DND-41 (cell line): Measurements from ENCODE around the gene OR7C1.

ENCODE experiments used
- ATAC-seq: fragments of 200-7000 bp; cut with Tn5 transposase; 3 replicates; pipeline ENCODE4 v1.9.1; 2021; ENCODE audit warnings: low read depth; ENCODE audit not compliant: insufficient read depth
- DNase-seq: peaks from one replicate; pipeline ENCODE4 v3.0.0-alpha.2; 2020
- H2AFZ ChIP-seq: 2 replicates; pipeline ENCODE4 v1.6.0; 2012; ENCODE audit warnings: low read depth, low read length
- H3K27ac ChIP-seq: 2 replicates; pipeline ENCODE4 v1.5.1; 2012; ENCODE audit warnings: low read length, inconsistent platforms
- H3K27me3 ChIP-seq: fragments of 200-600 bp; sonication (generic); 2 replicates; pipeline ENCODE4 v1.6.0; 2012; ENCODE audit warnings: low read length, mild to moderate bottlenecking, inconsistent platforms; ENCODE audit not compliant: insufficient read depth, poor library complexity
- H3K36me3 ChIP-seq: 2 replicates; pipeline ENCODE4 v1.5.1; 2012; ENCODE audit warnings: low read length, inconsistent platforms; ENCODE audit not compliant: insufficient read depth
- H3K4me1 ChIP-seq: 2 replicates; pipeline ENCODE4 v1.5.1; 2012; ENCODE audit warnings: mild to moderate bottlenecking, low read length; ENCODE audit not compliant: insufficient read depth
- H3K4me2 ChIP-seq: 2 replicates; pipeline ENCODE4 v1.6.0; 2012; ENCODE audit warnings: mild to moderate bottlenecking, moderate library complexity, low read length, inconsistent platforms; ENCODE audit not compliant: insufficient read depth
- H3K4me3 ChIP-seq, 2 experiments: fragments of 200-600 bp in 1 of 2; shearing (Covaris generic) in 1 of 2; 2 replicates each; pipeline ENCODE4 v1.5.1; 2012 to 2016; ENCODE audit warnings: inconsistent platforms in 2 of 2, low read length in 2 of 2, mild to moderate bottlenecking in 2 of 2, low read depth in 1 of 2, moderate library complexity in 1 of 2
- H3K79me2 ChIP-seq: 2 replicates; pipeline ENCODE4 v1.6.0; 2012; ENCODE audit warnings: low read length, inconsistent platforms; ENCODE audit not compliant: insufficient read depth
- H3K9ac ChIP-seq: 2 replicates; pipeline ENCODE4 v1.6.0; 2012; ENCODE audit warnings: low read depth, mild to moderate bottlenecking, inconsistent platforms, low read length, moderate library complexity
- H3K9me3 ChIP-seq: 2 replicates; pipeline ENCODE4 v1.5.1; 2012; ENCODE audit warnings: low read length, moderate library complexity, mild to moderate bottlenecking, inconsistent platforms; ENCODE audit not compliant: insufficient read depth, severe bottlenecking
- H4K20me1 ChIP-seq: 2 replicates; pipeline ENCODE4 v1.6.0; 2012; ENCODE audit warnings: low read length; ENCODE audit not compliant: insufficient read depth
- EZH2 ChIP-seq: IDR thresholded peaks from 3 replicates; pipeline ENCODE4 v1.6.1; 2012; ENCODE audit warnings: borderline replicate concordance, low read depth, mild to moderate bottlenecking, moderate library complexity, low read length, inconsistent platforms; ENCODE audit not compliant: severe bottlenecking
- TF ChIP-seq, protein P1 (sequence below): IDR thresholded peaks from 2 replicates; pipeline ENCODE4 v1.5.1; 2012; ENCODE audit warnings: borderline replicate concordance, low read length, moderate library complexity, mild to moderate bottlenecking; ENCODE audit not compliant: poor library complexity, severe bottlenecking; ENCODE audit errors: extremely low read depth

OR7C1 gene

DNA sequence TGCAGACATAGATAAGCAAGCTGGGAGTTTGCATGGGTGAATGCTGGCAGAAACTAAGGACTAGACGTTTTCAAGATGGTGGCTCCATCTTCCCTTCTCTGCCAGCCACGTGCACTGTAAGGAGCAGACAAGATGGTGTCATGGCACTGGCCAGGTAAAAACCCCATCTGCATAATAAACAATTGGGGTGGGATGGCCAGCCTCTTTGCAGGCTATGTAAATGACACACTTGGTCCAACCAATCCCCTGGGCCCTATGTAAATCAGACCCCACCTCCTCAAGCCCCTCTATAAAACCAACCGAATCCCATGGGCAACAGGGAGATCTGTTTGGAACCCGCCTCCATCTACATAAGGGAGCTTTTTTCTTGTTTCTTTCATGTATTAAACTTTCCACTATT, 2.4 kb upstream of the OR7C1 start:
- H3K4me2 ChIP-seq, result no peak overlapping the region
- H3K4me3 ChIP-seq, result no peak overlapping the region
- no peaks in the 10 kb centered on the region for H4K20me1 ChIP-seq
- no peak overlapping the region for H2AFZ ChIP-seq
- H3K36me3 ChIP-seq, result no peaks in the 10 kb centered on the region
- TF ChIP-seq EZH2, result no peak
- TF ChIP-seq, protein P1, sequence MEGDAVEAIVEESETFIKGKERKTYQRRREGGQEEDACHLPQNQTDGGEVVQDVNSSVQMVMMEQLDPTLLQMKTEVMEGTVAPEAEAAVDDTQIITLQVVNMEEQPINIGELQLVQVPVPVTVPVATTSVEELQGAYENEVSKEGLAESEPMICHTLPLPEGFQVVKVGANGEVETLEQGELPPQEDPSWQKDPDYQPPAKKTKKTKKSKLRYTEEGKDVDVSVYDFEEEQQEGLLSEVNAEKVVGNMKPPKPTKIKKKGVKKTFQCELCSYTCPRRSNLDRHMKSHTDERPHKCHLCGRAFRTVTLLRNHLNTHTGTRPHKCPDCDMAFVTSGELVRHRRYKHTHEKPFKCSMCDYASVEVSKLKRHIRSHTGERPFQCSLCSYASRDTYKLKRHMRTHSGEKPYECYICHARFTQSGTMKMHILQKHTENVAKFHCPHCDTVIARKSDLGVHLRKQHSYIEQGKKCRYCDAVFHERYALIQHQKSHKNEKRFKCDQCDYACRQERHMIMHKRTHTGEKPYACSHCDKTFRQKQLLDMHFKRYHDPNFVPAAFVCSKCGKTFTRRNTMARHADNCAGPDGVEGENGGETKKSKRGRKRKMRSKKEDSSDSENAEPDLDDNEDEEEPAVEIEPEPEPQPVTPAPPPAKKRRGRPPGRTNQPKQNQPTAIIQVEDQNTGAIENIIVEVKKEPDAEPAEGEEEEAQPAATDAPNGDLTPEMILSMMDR, result no peak
- no peaks in the 10 kb centered on the region for H3K79me2 ChIP-seq
- no peak overlapping the region for H3K9ac ChIP-seq
- H3K27ac ChIP-seq, result no peak overlapping the region
- DNase-seq (no peak), ATAC-seq (no peak)
- H3K4me1 ChIP-seq, result no peaks in the 10 kb centered on the region
- no peaks in the 10 kb centered on the region for H3K27me3 ChIP-seq
- no peaks in the 10 kb centered on the region for H3K9me3 ChIP-seq

DNA sequence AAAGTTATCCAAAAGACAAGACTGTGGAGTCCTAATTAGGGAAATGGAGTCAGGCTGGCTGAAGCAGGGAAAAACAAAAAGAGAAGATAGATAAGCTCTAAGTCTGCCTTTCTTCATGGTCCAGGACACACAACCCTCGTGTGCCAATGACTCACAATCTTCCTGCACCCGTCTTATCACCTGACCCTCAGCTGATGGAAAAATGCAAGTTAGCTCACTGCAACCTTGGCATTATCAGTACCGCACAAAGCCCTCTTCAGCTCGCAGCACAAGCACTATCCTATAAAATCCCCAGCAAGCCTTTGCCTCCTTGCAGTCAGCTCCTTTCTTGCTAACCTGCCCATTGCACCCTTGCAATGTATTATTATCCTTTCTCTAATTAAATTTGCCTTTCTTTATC, 4.3 kb downstream of the OR7C1 start:
- no peaks in the 10 kb centered on the region for H3K9me3 ChIP-seq
- H3K27me3 ChIP-seq, result peaks cover 2% of the 10 kb centered on the region
- H3K79me2 ChIP-seq, result no peaks in the 10 kb centered on the region
- no peak overlapping the region for H3K27ac ChIP-seq
- H3K4me2 ChIP-seq, result no peak overlapping the region
- TF ChIP-seq EZH2, result no peak
- TF ChIP-seq, protein P1, result no peak
- no peak overlapping the region for H3K4me3 ChIP-seq
- no peak overlapping the region for H3K9ac ChIP-seq
- no peaks in the 10 kb centered on the region for H3K36me3 ChIP-seq
- DNase-seq, result no peak
- no peak for ATAC-seq
- no peaks in the 10 kb centered on the region for H3K4me1 ChIP-seq
- no peak overlapping the region for H2AFZ ChIP-seq
- no peaks in the 10 kb centered on the region for H4K20me1 ChIP-seq

DNA sequence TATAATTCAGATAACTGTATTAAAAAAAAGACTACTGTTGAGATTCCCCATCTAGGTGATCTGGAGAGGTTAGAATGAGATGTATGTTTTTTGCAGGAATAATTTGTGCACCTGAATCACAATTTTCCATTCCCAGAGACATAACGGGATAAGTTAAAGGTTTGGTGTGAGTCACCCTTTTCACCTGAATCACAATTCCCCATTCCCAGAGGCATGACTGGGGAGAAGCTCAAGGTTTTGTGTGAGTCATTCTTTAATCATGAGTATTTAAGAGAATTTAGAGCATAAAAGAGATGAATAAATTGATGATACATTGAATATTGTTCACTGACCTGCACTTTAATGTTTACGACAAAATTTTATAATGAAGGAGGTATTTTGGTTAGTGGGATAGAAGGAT, 9.0 kb downstream of the OR7C1 start:
- no peak for TF ChIP-seq EZH2
- TF ChIP-seq, protein P1, result no peak
- Histone ChIP-seq H4K20me1 (no peaks in the 10 kb centered on the region), H3K4me3 (no peak overlapping the region), H3K27me3 (peaks cover 2% of the 10 kb centered on the region), H3K36me3 (no peaks in the 10 kb centered on the region), H2AFZ (no peak overlapping the region), H3K79me2 (no peaks in the 10 kb centered on the region), H3K9me3 (no peaks in the 10 kb centered on the region), H3K4me2 (no peak overlapping the region), H3K4me1 (no peaks in the 10 kb centered on the region), H3K9ac (no peak overlapping the region), H3K27ac (no peak overlapping the region)
- ATAC-seq, result no peak
- DNase-seq, result no peak

DNA sequence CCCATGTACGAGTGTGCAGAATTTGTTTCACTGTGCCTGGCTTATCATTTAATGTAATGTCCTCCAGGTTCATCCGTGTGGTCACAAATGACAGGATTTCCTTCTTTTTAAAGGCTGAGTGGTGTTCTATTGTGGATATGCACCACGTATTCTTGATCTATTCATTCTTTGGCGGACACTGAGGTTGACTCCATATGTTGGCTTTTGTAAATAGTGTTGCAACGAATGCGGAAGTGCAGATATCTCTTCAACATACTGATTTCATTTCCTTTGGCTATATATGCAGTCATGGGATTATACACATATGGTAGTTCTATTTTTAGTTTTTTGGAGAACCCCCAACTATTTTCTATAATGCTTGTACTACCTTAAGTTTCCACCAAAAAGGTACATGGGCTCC, 13.0 kb downstream of the OR7C1 start:
- H3K27ac ChIP-seq, result no peak overlapping the region
- no peaks in the 10 kb centered on the region for H4K20me1 ChIP-seq
- ATAC-seq (no peak), DNase-seq (no peak)
- H3K4me1 ChIP-seq, result no peaks in the 10 kb centered on the region
- no peaks in the 10 kb centered on the region for H3K9me3 ChIP-seq
- H3K9ac ChIP-seq, result no peak overlapping the region
- no peak overlapping the region for H2AFZ ChIP-seq
- no peaks in the 10 kb centered on the region for H3K79me2 ChIP-seq
- H3K4me2 ChIP-seq, result no peak overlapping the region
- no peaks in the 10 kb centered on the region for H3K36me3 ChIP-seq
- no peaks in the 10 kb centered on the region for H3K27me3 ChIP-seq
- H3K4me3 ChIP-seq, result no peak overlapping the region
- TF ChIP-seq EZH2, result no peak
- TF ChIP-seq, protein P1, result no peak
